PC-9 (cell line): ENCODE results near the gene SRPX. TPM values are rescaled to one million over a fixed set of nuclear protein-coding genes. Genes with fewer than 3 reads are reported as not detected.

ENCODE experiments used
- BruUV-seq: library from RNA; stranded (reverse); fragments of 400-500 nt; replicated peaks from 2 replicates; lab custom pipeline; 2021; lab: Mats Ljungman, UMichigan
- CTCF ChIA-PET: fragments of 300-600 bp; sonication (Branson Sonifier 250); formaldehyde crosslinking; loops from one replicate; lab custom pipeline; 2022; ENCODE audit warnings: antibody characterized with exemption; lab: Charles Lee
- POLR2A ChIA-PET: fragments of 300-600 bp; sonication (Branson Sonifier 250); formaldehyde crosslinking; loops from one replicate; lab custom pipeline; 2022; ENCODE audit warnings: antibody characterized with exemption; ENCODE audit not compliant: unreplicated experiment; lab: Charles Lee
- DNase-seq, 2 experiments: peaks; one replicate each; pipeline versions ENCODE4 v3.0.0 to v3.0.0-alpha.2; 2015 to 2022; ENCODE audit warnings: mixed read lengths in 1 of 2
- H2AFZ ChIP-seq: fragments of 200-600 bp; sonication (generic); 2 replicates; pipeline ENCODE4 v1.8.1; 2017; ENCODE audit warnings: antibody characterized with exemption
- H3F3A ChIP-seq: fragments of 200-600 bp; sonication (generic); 2 replicates; pipeline ENCODE4 v1.8.1; 2017; ENCODE audit warnings: antibody characterized with exemption, mild to moderate bottlenecking, low read depth; ENCODE audit not compliant: insufficient read depth
- H3K27ac ChIP-seq: fragments of 200-600 bp; sonication (generic); 2 replicates; pipeline ENCODE4 v1.6.1; 2016; ENCODE audit warnings: mixed run types
- H3K27me3 ChIP-seq: fragments of 200-600 bp; sonication (generic); 2 replicates; pipeline ENCODE4 v1.6.1; 2016; ENCODE audit warnings: low read depth, mixed run types; ENCODE audit not compliant: insufficient read depth
- H3K36me3 ChIP-seq: fragments of 200-600 bp; sonication (generic); 2 replicates; pipeline ENCODE4 v1.6.1; 2016; ENCODE audit warnings: low read depth, mixed run types
- H3K4me1 ChIP-seq: fragments of 200-600 bp; sonication (generic); replicated peaks from 2 replicates; pipeline ENCODE4 v1.6.1; 2016; ENCODE audit warnings: mixed run types; ENCODE audit not compliant: insufficient read depth
- H3K4me2 ChIP-seq: fragments of 200-600 bp; sonication (generic); 2 replicates; pipeline ENCODE4 v1.6.1; 2017; ENCODE audit warnings: mixed run types
- H3K4me3 ChIP-seq: fragments of 200-600 bp; sonication (generic); 2 replicates; pipeline ENCODE4 v1.6.1; 2016; ENCODE audit warnings: mixed run types
- H3K79me2 ChIP-seq: fragments of 200-600 bp; sonication (generic); 2 replicates; pipeline ENCODE4 v1.6.1; 2017; ENCODE audit warnings: low read depth, mixed run types
- H3K9me2 ChIP-seq: fragments of 200-600 bp; sonication (generic); 2 replicates; pipeline ENCODE4 v1.8.1; 2017; ENCODE audit warnings: mild to moderate bottlenecking; ENCODE audit not compliant: insufficient read depth
- H3K9me3 ChIP-seq: fragments of 200-600 bp; sonication (generic); 2 replicates; pipeline ENCODE4 v1.8.1; 2016; ENCODE audit warnings: low read depth; ENCODE audit not compliant: insufficient read depth
- H4K20me1 ChIP-seq: fragments of 200-600 bp; sonication (generic); 2 replicates; pipeline ENCODE4 v1.8.1; 2017; ENCODE audit not compliant: insufficient read depth
- EZH2 ChIP-seq: fragments of 200-600 bp; sonication (generic); IDR thresholded peaks from 2 replicates; pipeline ENCODE4 v1.8.0; 2017; ENCODE audit warnings: antibody characterized with exemption, low read depth
- intact Hi-C: fragments of 100-400 bp; cut with micrococcal nuclease; formaldehyde crosslinking; loops from one replicate; pipeline ENCODE4 v1.10.0; 2022; ENCODE audit not compliant: unreplicated experiment
- total RNA-seq: library from RNA; stranded (reverse); gene quantifications from 2 replicates; pipeline ENCODE4 v1.2.3, GENCODE V29; 2021
- TF ChIP-seq, protein P1 (sequence below): fragments of 200-600 bp; sonication (generic); conservative IDR thresholded peaks from 2 replicates; pipeline ENCODE4 v1.6.1; 2017; ENCODE audit warnings: mixed run types, antibody characterized with exemption, mild to moderate bottlenecking, moderate library complexity

The SRPX gene
- total RNA-seq, 1 experiment from 2014 or later: not detected

DNA sequence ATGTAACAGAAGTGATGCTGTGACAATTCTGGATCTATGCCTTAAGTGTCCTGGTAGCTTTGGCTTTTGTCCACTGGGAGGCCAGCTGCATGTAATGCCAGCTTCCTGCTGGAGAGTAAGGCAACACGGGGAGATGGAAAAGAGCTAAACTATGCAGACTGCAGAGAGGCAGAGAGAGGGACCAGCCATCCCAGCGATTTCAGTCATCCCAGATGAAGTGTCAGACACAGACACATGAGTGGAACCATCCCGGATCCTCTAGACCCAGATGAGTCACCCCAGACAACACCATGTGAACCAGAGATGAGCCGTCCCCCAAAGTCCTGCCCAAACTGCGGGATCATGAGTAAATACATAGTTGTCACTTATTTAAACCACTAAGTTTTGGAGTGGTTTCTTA lies 14.6 kb downstream of the SRPX start:
- ChIA-PET CTCF (no interaction called here), POLR2A (no interaction called here)
- H3K4me2 ChIP-seq: no peak overlapping the region
- intact Hi-C loops: no loop called here
- H3K4me3 ChIP-seq: no peak overlapping the region
- no peaks in the 10 kb centered on the region for H3K36me3 ChIP-seq
- no peaks in the 10 kb centered on the region for H3K4me1 ChIP-seq
- DNase-seq: no peak
- H2AFZ ChIP-seq: no peak overlapping the region
- H3K27me3 ChIP-seq: no peaks in the 10 kb centered on the region
- no peaks in the 10 kb centered on the region for H4K20me1 ChIP-seq
- H3K27ac ChIP-seq: no peak overlapping the region
- TF ChIP-seq EZH2: no peak
- TF ChIP-seq, protein P1, sequence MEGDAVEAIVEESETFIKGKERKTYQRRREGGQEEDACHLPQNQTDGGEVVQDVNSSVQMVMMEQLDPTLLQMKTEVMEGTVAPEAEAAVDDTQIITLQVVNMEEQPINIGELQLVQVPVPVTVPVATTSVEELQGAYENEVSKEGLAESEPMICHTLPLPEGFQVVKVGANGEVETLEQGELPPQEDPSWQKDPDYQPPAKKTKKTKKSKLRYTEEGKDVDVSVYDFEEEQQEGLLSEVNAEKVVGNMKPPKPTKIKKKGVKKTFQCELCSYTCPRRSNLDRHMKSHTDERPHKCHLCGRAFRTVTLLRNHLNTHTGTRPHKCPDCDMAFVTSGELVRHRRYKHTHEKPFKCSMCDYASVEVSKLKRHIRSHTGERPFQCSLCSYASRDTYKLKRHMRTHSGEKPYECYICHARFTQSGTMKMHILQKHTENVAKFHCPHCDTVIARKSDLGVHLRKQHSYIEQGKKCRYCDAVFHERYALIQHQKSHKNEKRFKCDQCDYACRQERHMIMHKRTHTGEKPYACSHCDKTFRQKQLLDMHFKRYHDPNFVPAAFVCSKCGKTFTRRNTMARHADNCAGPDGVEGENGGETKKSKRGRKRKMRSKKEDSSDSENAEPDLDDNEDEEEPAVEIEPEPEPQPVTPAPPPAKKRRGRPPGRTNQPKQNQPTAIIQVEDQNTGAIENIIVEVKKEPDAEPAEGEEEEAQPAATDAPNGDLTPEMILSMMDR: no peak
- no TSS peak for BruUV-seq
- no peaks in the 10 kb centered on the region for H3F3A ChIP-seq
- H3K79me2 ChIP-seq: no peaks in the 10 kb centered on the region
- no peaks in the 10 kb centered on the region for H3K9me2 ChIP-seq
- H3K9me3 ChIP-seq: no peaks in the 10 kb centered on the region

DNA sequence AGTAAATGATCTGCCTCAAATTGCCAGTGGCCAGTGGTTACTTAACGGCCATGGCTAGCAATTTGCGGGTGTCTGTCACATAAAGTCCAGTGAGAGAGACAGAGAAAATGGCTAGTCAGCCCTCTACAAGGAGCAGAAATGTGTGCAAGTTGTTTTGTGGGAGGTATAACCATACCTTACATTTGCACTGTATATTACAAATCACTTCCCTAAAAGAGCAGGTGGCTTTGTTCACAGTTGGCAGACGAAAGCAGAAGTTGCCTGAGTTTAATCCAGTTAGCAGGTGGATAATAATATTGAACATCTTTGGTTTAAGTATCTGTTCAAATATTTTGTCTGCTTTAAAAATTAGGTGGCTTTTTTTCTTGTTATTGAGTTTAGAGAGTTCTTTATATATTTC lies 15.6 kb downstream of the SRPX start:
- no peaks in the 10 kb centered on the region for H3K9me2 ChIP-seq
- H2AFZ ChIP-seq: no peak overlapping the region
- ChIA-PET CTCF (no interaction called here), POLR2A (no interaction called here)
- BruUV-seq: no TSS peak
- H4K20me1 ChIP-seq: no peaks in the 10 kb centered on the region
- H3K4me2 ChIP-seq: no peak overlapping the region
- no peaks in the 10 kb centered on the region for H3K27me3 ChIP-seq
- no peak overlapping the region for H3K27ac ChIP-seq
- no peaks in the 10 kb centered on the region for H3K79me2 ChIP-seq
- H3K4me1 ChIP-seq: no peaks in the 10 kb centered on the region
- intact Hi-C loops: no loop called here
- H3K4me3 ChIP-seq: no peak overlapping the region
- no peak for DNase-seq
- no peak for TF ChIP-seq EZH2
- TF ChIP-seq, protein P1: no peak
- H3F3A ChIP-seq: no peaks in the 10 kb centered on the region
- no peaks in the 10 kb centered on the region for H3K9me3 ChIP-seq
- H3K36me3 ChIP-seq: no peaks in the 10 kb centered on the region

DNA sequence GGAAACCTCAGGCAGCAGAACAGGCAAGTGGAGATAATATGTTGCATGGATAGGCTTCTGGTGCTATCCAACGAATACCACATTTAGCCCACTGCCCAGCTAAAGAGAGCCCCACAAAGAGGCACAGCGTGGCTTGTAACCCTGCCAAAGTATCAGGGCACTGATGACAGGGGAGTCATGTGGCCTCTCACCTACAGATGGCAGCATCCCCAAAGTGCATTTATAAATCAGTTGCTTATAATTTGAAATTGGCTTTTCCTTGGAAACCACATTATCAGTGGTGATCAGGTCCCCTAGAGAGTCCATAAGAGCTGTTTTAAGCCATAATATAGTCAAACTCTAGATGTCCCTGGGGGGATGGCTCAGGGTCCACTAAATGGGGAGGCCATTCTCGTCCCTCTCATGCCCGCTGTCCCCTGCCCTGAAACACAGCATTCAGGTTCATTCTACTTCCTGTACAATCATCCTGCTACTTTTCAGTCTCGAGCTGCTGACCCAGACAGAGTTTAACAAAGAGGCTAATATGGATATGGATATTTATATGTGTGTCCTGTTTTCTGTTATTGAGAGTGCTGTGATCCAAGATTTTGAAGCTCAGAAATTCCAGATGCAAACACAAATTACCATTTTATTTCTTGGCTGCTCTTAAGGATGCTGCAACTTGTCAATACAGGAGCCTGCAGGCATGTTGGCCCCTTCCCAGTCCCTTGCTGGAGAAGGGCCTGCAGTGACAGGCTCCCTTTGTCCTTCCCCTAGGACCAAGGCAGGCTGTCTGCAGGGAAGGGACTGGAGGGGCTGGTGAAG lies 28.5 kb downstream of the SRPX start:
- H2AFZ ChIP-seq: no peak overlapping the region
- BruUV-seq: no TSS peak

More for the DNA sequence above, 28.5 kb downstream of the SRPX start:
- no peak for DNase-seq
- Histone ChIP-seq H3K27me3 (no peaks in the 10 kb centered on the region), H3F3A (no peaks in the 10 kb centered on the region), H3K79me2 (no peaks in the 10 kb centered on the region), H3K36me3 (no peaks in the 10 kb centered on the region), H3K4me1 (no peaks in the 10 kb centered on the region), H3K4me2 (no peak overlapping the region), H3K9me3 (no peaks in the 10 kb centered on the region), H3K27ac (no peak overlapping the region), H3K4me3 (no peak overlapping the region), H3K9me2 (no peaks in the 10 kb centered on the region), H4K20me1 (no peaks in the 10 kb centered on the region)
- ChIA-PET CTCF (no interaction called here), POLR2A (no interaction called here)
- intact Hi-C loops: no loop called here
- TF ChIP-seq, protein P1: no peak
- TF ChIP-seq EZH2: no peak
